GM12878 (cell line): ENCODE data around the gene CARD19.

Experiments used
- CHD1 ChIP-seq: IDR thresholded peaks from 2 replicates; pipeline ENCODE4 v1.6.1; 2012; ENCODE audit warnings: low read depth, low read length, improper control_type of control experiment
- CTCF ChIP-seq, 3 experiments: IDR thresholded peaks in 2 of 3; conservative IDR thresholded peaks in 1 of 3; 2 replicates each; pipeline ENCODE4 v1.5.1; 2011; ENCODE audit warnings: low read depth in 3 of 3, low read length in 3 of 3, mild to moderate bottlenecking in 3 of 3, control low read depth in 2 of 3, moderate library complexity in 2 of 3, inconsistent platforms in 1 of 3, mixed read lengths in 1 of 3; ENCODE audit not compliant: control insufficient read depth in 2 of 3, insufficient read depth in 1 of 3; ENCODE audit errors: extremely low read depth in 1 of 3
- MAX ChIP-seq: IDR thresholded peaks from 2 replicates; pipeline ENCODE4 v1.6.1; 2012; ENCODE audit warnings: low read depth, low read length, improper control_type of control experiment
- PBX3 ChIP-seq: IDR thresholded peaks from 2 replicates; pipeline ENCODE4 v1.6.1; 2011; ENCODE audit warnings: mild to moderate bottlenecking, low read depth, low read length, moderate library complexity; ENCODE audit not compliant: insufficient replicate concordance
- POLR2A ChIP-seq: IDR thresholded peaks from 2 replicates; pipeline ENCODE4 v1.6.1; 2011; ENCODE audit warnings: low read depth, mild to moderate bottlenecking, low read length
- POLR2AphosphoS5 ChIP-seq: IDR thresholded peaks from 2 replicates; pipeline ENCODE4 v1.6.1; 2011; ENCODE audit warnings: mild to moderate bottlenecking, low read length, inconsistent platforms
- RAD21 ChIP-seq: IDR thresholded peaks from 2 replicates; pipeline ENCODE4 v1.6.1; 2011; ENCODE audit warnings: mild to moderate bottlenecking, low read depth, low read length, moderate library complexity; ENCODE audit not compliant: insufficient read depth
- SUZ12 ChIP-seq: fragments of 200-600 bp; sonication (generic); IDR thresholded peaks from one replicate; pipeline ENCODE4 v1.6.1; 2018; ENCODE audit warnings: antibody characterized with exemption, mild to moderate bottlenecking; ENCODE audit not compliant: unreplicated experiment
- USF1 ChIP-seq: IDR thresholded peaks from 2 replicates; pipeline ENCODE4 v1.6.1; 2011; ENCODE audit warnings: borderline replicate concordance, low read depth, mild to moderate bottlenecking, moderate library complexity, mixed read lengths, low read length; ENCODE audit not compliant: insufficient read depth; ENCODE audit errors: extremely low read length
- USF2 ChIP-seq: IDR thresholded peaks from 2 replicates; pipeline ENCODE4 v1.6.1; 2011; ENCODE audit warnings: low read depth, low read length, improper control_type of control experiment, borderline replicate concordance
- ZSCAN29 ChIP-seq: fragments of 450-650 bp; IDR thresholded peaks from 2 replicates; pipeline ENCODE4 v1.6.1; 2017; ENCODE audit warnings: mild to moderate bottlenecking, moderate library complexity

GRCh38 chr9:93156475-93157008 is 60.5 kb downstream of the CARD19 start:
- no peak for TF ChIP-seq MAX
- TF ChIP-seq POLR2A = no peak
- TF ChIP-seq USF2 = no peak
- no peak for TF ChIP-seq CTCF (IDR thresholded peaks at IDR 0.05 in 2 of 3, conservative IDR thresholded peaks at IDR 0.05 in 1 of 3; ENCODE audit: control insufficient read depth in 2 of 3, extremely low read depth in 1 of 3, insufficient read depth in 1 of 3, low read depth in 3 of 3, low read length in 3 of 3)
- no peak for TF ChIP-seq USF1
- TF ChIP-seq RAD21 = no peak
- TF ChIP-seq PBX3 = peak; percentile 46
- no peak for TF ChIP-seq POLR2AphosphoS5
- TF ChIP-seq CHD1 = no peak
- TF ChIP-seq ZSCAN29 = no peak
- no peak for TF ChIP-seq SUZ12
